Measurements from ENCODE around the gene ZNF746. TPM values are rescaled to one million over a fixed set of nuclear protein-coding genes. Genes with fewer than 3 reads are reported as not detected.

The ZNF746 gene
- total and polyA plus RNA-seq, 3 donors from 2014 or later: 32.1 to 56.7 (median 49.3) TPM

DNA sequence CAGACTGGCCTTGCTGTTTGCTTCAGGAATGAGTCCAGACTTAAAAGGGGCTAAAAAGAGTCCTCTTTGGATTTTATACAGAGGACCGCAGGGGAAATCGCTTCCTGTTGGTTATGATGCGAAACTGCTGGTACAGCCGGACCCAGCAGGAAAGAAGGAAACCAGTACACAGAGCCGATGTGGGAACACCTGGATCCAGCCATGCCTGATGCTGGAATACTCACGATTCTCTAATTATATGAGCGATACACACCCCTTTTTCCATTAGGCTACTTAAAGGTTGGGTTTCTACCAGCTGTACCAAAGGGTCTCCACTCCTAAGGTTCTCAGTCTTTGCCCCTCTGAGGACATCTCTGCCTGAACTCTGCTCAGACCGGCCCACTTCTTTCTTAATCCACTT lies 64.5 kb downstream of the ZNF746 start:
- intact Hi-C loops (cut with DNase I; ENCODE audit: low total_unique reads): no loop called here
- Histone ChIP-seq H3K27me3 (no peaks in the 10 kb centered on the region), H3K4me3 (peak overlapping the region in 1 of 2 donors; percentile 41), H3K9me3 (no peaks in the 10 kb centered on the region), H3K4me1 (no peaks in the 10 kb centered on the region), H3K27ac (no peak overlapping the region), H3K36me3 (ENCODE audit: low read depth, missing control alignments) (no peaks in the 10 kb centered on the region)
- 70 to 72% methylated on average over 8 of the region's 8 CpGs for WGBS, 2 donors
- DNase-seq: no peak
- TF ChIP-seq POLR2A (IDR thresholded peaks at IDR 0.05) (no peak), CTCF (IDR thresholded peaks at IDR 0.05) (no peak)

DNA sequence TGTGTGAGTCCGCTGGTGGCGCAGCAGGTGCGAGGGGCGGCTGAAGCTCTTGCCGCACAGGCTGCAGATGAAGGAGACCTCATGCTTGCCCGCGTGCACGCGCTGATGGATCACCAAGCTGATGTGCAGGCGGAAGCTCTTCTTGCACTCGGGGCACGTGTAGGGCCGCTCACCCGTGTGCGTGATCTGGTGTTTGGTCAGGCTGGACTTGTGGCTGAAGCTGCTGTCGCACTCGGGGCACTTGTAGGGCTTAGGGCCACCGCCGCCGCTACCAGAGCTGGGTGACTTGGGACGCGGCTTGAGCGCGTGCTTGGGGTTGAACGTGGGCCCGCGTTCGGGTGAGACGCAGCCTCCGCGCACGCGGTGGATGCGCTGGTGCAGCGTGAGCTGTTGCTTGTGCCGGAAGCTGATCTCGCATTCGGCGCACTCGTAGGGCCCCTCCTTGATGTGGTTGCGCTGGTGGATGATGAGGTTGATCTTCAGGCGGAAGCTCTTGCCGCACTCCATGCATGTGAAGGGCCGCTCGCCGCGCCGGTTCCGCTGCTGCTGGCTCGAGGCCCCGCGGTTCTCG lies 65.4 kb downstream of the ZNF746 start:
- DNase-seq: no peak
- no peak overlapping the region for H3K27ac ChIP-seq
- H3K27me3 ChIP-seq: no peaks in the 10 kb centered on the region
- TF ChIP-seq CTCF (IDR thresholded peaks at IDR 0.05) (no peak), POLR2A (IDR thresholded peaks at IDR 0.05) (no peak)
- intact Hi-C loops (cut with DNase I; ENCODE audit: low total_unique reads): no loop called here
- H3K4me3 ChIP-seq: peak overlapping the region; percentile 21 to 41
- H3K36me3 ChIP-seq (ENCODE audit: low read depth, missing control alignments): no peaks in the 10 kb centered on the region
- H3K4me1 ChIP-seq: no peaks in the 10 kb centered on the region
- WGBS, 2 donors: 72 to 76% methylated on average over 36 to 53 of the region's 53 CpGs
- H3K9me3 ChIP-seq: no peaks in the 10 kb centered on the region

GRCh38 chr7:149431486-149432120 lies 66.0 kb downstream of the ZNF746 start:
- WGBS, 2 donors: 39 to 69% methylated on average over 10 to 63 of the region's 66 CpGs
- peak; percentile 34 for DNase-seq
- no peaks in the 10 kb centered on the region for H3K36me3 ChIP-seq (ENCODE audit: low read depth, missing control alignments)
- no peaks in the 10 kb centered on the region for H3K27me3 ChIP-seq
- no peak for TF ChIP-seq CTCF (IDR thresholded peaks at IDR 0.05)
- no peak for TF ChIP-seq POLR2A (IDR thresholded peaks at IDR 0.05)
- H3K4me3 ChIP-seq: peak overlapping the region; percentile 21 to 41
- no peaks in the 10 kb centered on the region for H3K9me3 ChIP-seq
- intact Hi-C loops (cut with DNase I; ENCODE audit: low total_unique reads): no loop called here
- H3K27ac ChIP-seq: no peak overlapping the region
- no peaks in the 10 kb centered on the region for H3K4me1 ChIP-seq

- no peak for DNase-seq
- Histone ChIP-seq H3K4me1 (no peaks in the 10 kb centered on the region), H3K27ac (no peak overlapping the region), H3K9me3 (no peaks in the 10 kb centered on the region), H3K27me3 (no peaks in the 10 kb centered on the region), H3K36me3 (ENCODE audit: low read depth, missing control alignments) (no peaks in the 10 kb centered on the region), H3K4me3 (no peak overlapping the region)
- WGBS, 2 donors: 69 to 90% methylated on average over 4 of the region's 4 CpGs
- intact Hi-C loops (cut with DNase I; ENCODE audit: low total_unique reads): no loop called here
- TF ChIP-seq POLR2A (IDR thresholded peaks at IDR 0.05) (no peak), CTCF (IDR thresholded peaks at IDR 0.05) (no peak)
Observed at GRCh38 chr7:149430192-149430591, 67.4 kb downstream of the ZNF746 start.

DNA sequence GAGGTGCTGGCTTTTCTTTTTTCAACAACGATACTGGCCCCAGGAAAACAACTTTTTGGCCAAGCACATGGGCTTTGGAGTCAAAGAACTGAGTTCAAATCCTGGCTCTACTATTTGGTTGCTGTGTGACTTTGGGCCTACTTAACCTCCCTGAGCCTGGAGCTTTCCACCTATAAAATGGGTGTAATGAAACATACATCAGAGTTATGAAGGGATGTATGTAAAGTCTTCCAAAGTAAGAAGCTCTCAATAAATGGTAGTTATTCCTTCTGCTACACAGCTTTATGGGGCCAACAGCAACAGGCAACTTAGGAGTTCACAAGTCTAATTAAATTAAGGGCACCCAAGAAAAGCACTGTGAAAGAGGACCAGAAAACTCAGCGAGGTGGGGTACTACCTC lies 69.7 kb downstream of the ZNF746 start:
- Histone ChIP-seq H3K27me3 (no peaks in the 10 kb centered on the region), H3K27ac (no peak overlapping the region), H3K4me1 (no peaks in the 10 kb centered on the region), H3K9me3 (no peaks in the 10 kb centered on the region), H3K4me3 (no peak overlapping the region), H3K36me3 (ENCODE audit: low read depth, missing control alignments) (no peaks in the 10 kb centered on the region)
- intact Hi-C loops (cut with DNase I; ENCODE audit: low total_unique reads): no loop called here
- no peak for DNase-seq
- 90 to 96% methylated on average over 2 of the region's 2 CpGs for WGBS, 2 donors
- no peak for TF ChIP-seq CTCF (IDR thresholded peaks at IDR 0.05)

Data from testis (tissue), 3 donors.